HepG2 (cell line): ENCODE results near the gene FGD6. TPM values are rescaled to one million over a fixed set of nuclear protein-coding genes. Genes with fewer than 3 reads are reported as not detected.

Experiments used
- AKAP8 ChIP-seq: sonication (generic); formaldehyde crosslinking; IDR thresholded peaks from 2 replicates; pipeline ENCODE4 v1.5.1; 2020; ENCODE audit warnings: mild to moderate bottlenecking, missing genetic modification reagents
- HOMEZ ChIP-seq: IDR thresholded peaks from 2 replicates; pipeline ENCODE4 v1.6.1; 2016; ENCODE audit warnings: low read depth
- IKZF4 ChIP-seq: sonication (generic); formaldehyde crosslinking; IDR thresholded peaks from 2 replicates; pipeline ENCODE4 v1.5.1; 2020; ENCODE audit warnings: borderline replicate concordance, mild to moderate bottlenecking, low read depth, missing genetic modification reagents; ENCODE audit errors: not compliant biosample characterization
- IRF9 ChIP-seq: sonication (generic); formaldehyde crosslinking; IDR thresholded peaks from 2 replicates; pipeline ENCODE4 v1.8.0; 2022; ENCODE audit warnings: missing genetic modification reagents, mild to moderate bottlenecking, borderline replicate concordance
- KMT2B ChIP-seq: IDR thresholded peaks from 2 replicates; pipeline ENCODE4 v1.6.1; 2016; ENCODE audit warnings: missing genetic modification reagents, missing compliant biosample characterization
- MXD1 ChIP-seq: sonication (generic); formaldehyde crosslinking; IDR thresholded peaks from 2 replicates; pipeline ENCODE4 v1.4.0; 2020; ENCODE audit warnings: mild to moderate bottlenecking, missing genetic modification reagents
- NCOR1 ChIP-seq: fragments of 200-600 bp; sonication (generic); IDR thresholded peaks from 2 replicates; pipeline ENCODE4 v1.7.0; 2017; ENCODE audit warnings: antibody characterized with exemption, low read length, borderline replicate concordance
- NFKB2 ChIP-seq: sonication (generic); formaldehyde crosslinking; IDR thresholded peaks from 2 replicates; pipeline ENCODE4 v1.4.0; 2020; ENCODE audit warnings: missing genetic modification reagents, borderline replicate concordance
- POGZ ChIP-seq: sonication (generic); formaldehyde crosslinking; IDR thresholded peaks from 2 replicates; pipeline ENCODE4 v1.4.0; 2020; ENCODE audit warnings: mild to moderate bottlenecking, missing genetic modification reagents
- SKIL ChIP-seq: sonication (generic); formaldehyde crosslinking; IDR thresholded peaks from 2 replicates; pipeline ENCODE4 v1.8.0; 2022; ENCODE audit warnings: missing genetic modification reagents, mild to moderate bottlenecking, moderate library complexity, borderline replicate concordance
- ZBTB20 ChIP-seq: sonication (generic); formaldehyde crosslinking; IDR thresholded peaks from 2 replicates; pipeline ENCODE4 v1.8.1; 2023; ENCODE audit warnings: missing genetic modification reagents, low read depth, mild to moderate bottlenecking, borderline replicate concordance
- ZNF142 ChIP-seq: sonication (generic); formaldehyde crosslinking; IDR thresholded peaks from 2 replicates; pipeline ENCODE4 v1.4.0; 2020; ENCODE audit warnings: missing genetic modification reagents
- ZNF33A ChIP-seq: sonication (generic); formaldehyde crosslinking; IDR thresholded peaks from 2 replicates; pipeline ENCODE4 v1.5.1; 2020; ENCODE audit warnings: missing genetic modification reagents, mild to moderate bottlenecking, moderate library complexity, borderline replicate concordance
- ZNF562 ChIP-seq: sonication (generic); formaldehyde crosslinking; IDR thresholded peaks from 2 replicates; pipeline ENCODE4 v1.8.0; 2022; ENCODE audit warnings: missing genetic modification reagents, borderline replicate concordance
- ZNF563 ChIP-seq: sonication (generic); formaldehyde crosslinking; IDR thresholded peaks from 2 replicates; pipeline ENCODE4 v1.8.0; 2022; ENCODE audit warnings: mild to moderate bottlenecking, moderate library complexity, missing genetic modification reagents
- ZNF83 ChIP-seq: sonication (generic); formaldehyde crosslinking; IDR thresholded peaks from 2 replicates; pipeline ENCODE4 v1.4.0; 2020; ENCODE audit warnings: missing genetic modification reagents, mild to moderate bottlenecking, borderline replicate concordance
- polyA plus RNA-seq, 8 experiments: library from polyadenylated mRNA; depleted of rRNA in 3 of 8; stranded (reverse) in 7 of 8; unstranded in 1 of 8; fragments of >200 nt; fragmentation: Illumina TruSeq in 4 of 8; extraction: Trizol in 4 of 8; gene quantifications; 2 replicates each; pipeline versions ENCODE4 v1.2.1 to v1.2.3, GENCODE V29; 2011 to 2016; ENCODE audit warnings: low read depth in 4 of 8, missing spikeins in 1 of 8, mixed read lengths in 1 of 8; ENCODE audit not compliant: insufficient read depth in 1 of 8
- total RNA-seq, 5 experiments: library from RNA; depleted of rRNA; stranded (reverse); fragments of >200 nt; fragmentation: Illumina TruSeq; extraction: Trizol; gene quantifications; 2 replicates each; pipeline ENCODE4 v1.2.3, GENCODE V29; 2016; ENCODE audit warnings: low read depth in 1 of 5

FGD6 gene
- total and polyA plus RNA-seq, 2 of the 13 experiments (the other 11 are each of a cell fraction or from before 2014, with no cell fraction given): 2.2 to 4.3 TPM

GRCh38 chr12:95072900-95073697 lies 144.2 kb downstream of the FGD6 start, which contains the start of gene NR2C1 (continued):
- TF ChIP-seq ZNF142 (peak; percentile 48; the same call in 1 of the 2 replicates), HOMEZ (CRISPR knock-in tag) (peak; percentile 99), IRF9 (peak; percentile 80; the same call in 1 of the 2 replicates), ZNF33A (CRISPR knock-in tag) (0 out of 2 replicates have a peak, but pooled peaks have one; percentile 63), NCOR1 (peak; percentile 51; the same call in 1 of the 2 replicates), ZNF562 (CRISPR knock-in tag) (no peak), NFKB2 (no peak; the same call in 1 of the 2 replicates), ZNF563 (CRISPR knock-in tag) (peak; percentile 84), IKZF4 (no peak), ZBTB20 (CRISPR knock-in tag) (peak; percentile 67; the same call in 1 of the 2 replicates), ZNF83 (CRISPR knock-in tag) (0 out of 2 replicates have a peak, but pooled peaks have one; percentile 49), KMT2B (CRISPR knock-in tag) (peak; percentile 89), SKIL (CRISPR knock-in tag) (peak; percentile 34; the same call in 1 of the 2 replicates), AKAP8 (no peak), POGZ (peak; percentile 100), MXD1 (CRISPR knock-in tag) (peak; percentile 74)
